SK-N-SH treated with all-trans-retinoic acid at 6 μM for 48 hours (cell line): Measurements from ENCODE around the gene MMP1.

ENCODE experiments used
- ARNTL ChIP-seq: fragments of 450-650 bp; formaldehyde crosslinking; IDR thresholded peaks from 2 replicates; pipeline ENCODE4 v1.5.0; 2020; ENCODE audit warnings: low read depth, mild to moderate bottlenecking, moderate library complexity, borderline replicate concordance
- BACH2 ChIP-seq: fragments of 250-450 bp; sonication (Bioruptor Pico); IDR thresholded peaks from 2 replicates; pipeline ENCODE4 v1.9.0; 2021; ENCODE audit warnings: mild to moderate bottlenecking, borderline replicate concordance
- ESRRG ChIP-seq: fragments of 250-450 bp; sonication (Bioruptor Pico); IDR thresholded peaks from 2 replicates; pipeline ENCODE4 v1.6.1; 2021; ENCODE audit warnings: mild to moderate bottlenecking
- ISL1 ChIP-seq: fragments of 250-450 bp; sonication (Bioruptor Pico); IDR thresholded peaks from 2 replicates; pipeline ENCODE4 v2.1.2; 2022; ENCODE audit warnings: mild to moderate bottlenecking, moderate library complexity
- OSR1 ChIP-seq: fragments of 250-450 bp; sonication (Bioruptor Pico); IDR thresholded peaks from 2 replicates; pipeline ENCODE4 v1.8.0; 2022; ENCODE audit warnings: moderate library complexity, mild to moderate bottlenecking, inconsistent platforms
- PPARA ChIP-seq: fragments of 250-450 bp; sonication (Bioruptor Pico); IDR thresholded peaks from 2 replicates; pipeline ENCODE4 v1.5.0; 2020; ENCODE audit warnings: mild to moderate bottlenecking, borderline replicate concordance
- RARB ChIP-seq: fragments of 250-450 bp; sonication (Bioruptor Pico); IDR thresholded peaks from 2 replicates; pipeline ENCODE4 v1.8.0; 2021; ENCODE audit warnings: mild to moderate bottlenecking, moderate library complexity
- TCF4 ChIP-seq: fragments of 250-450 bp; sonication (Bioruptor Pico); IDR thresholded peaks from 2 replicates; pipeline ENCODE4 v1.8.0; 2021; ENCODE audit warnings: mild to moderate bottlenecking, moderate library complexity, borderline replicate concordance
- TF ChIP-seq, protein P1 (sequence below): fragments of 250-450 bp; sonication (Bioruptor Pico); IDR thresholded peaks from 2 replicates; pipeline ENCODE4 v1.8.0; 2020; ENCODE audit warnings: mild to moderate bottlenecking, moderate library complexity, borderline replicate concordance

DNA sequence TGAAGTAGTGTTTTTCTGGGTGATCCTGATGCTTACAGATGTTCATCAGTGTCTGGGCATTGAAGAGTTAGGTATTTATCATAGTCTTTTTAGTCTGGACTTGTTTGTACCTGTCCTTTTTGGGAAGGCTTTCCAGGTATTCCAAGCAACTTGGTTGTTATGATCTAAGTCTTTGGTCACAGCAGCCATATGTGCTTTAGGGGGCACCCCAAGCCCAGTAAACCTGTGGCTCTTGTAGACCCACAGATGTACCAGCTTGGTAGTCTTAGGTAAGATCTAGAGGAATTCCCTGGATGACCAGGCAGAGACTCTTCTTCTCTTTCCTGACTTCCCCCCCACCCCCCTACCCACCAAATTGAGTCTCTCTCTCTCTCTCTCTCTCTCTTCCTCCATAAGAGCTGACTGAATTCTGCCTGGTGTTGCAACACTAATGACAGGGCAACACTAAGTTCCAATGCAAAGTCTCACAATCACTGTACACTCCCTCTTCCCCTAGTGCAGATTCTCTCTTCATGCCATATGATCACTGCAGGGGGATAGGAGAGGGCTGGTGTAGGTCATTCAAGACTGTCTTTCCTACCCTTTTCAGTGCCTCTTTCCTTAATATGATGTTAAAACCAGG is 48.7 kb downstream of the MMP1 start:
- TF ChIP-seq RARB (no peak), OSR1 (CRISPR knock-in tag) (no peak), PPARA (no peak), ARNTL (CRISPR knock-in tag) (no peak), ISL1 (no peak), TCF4 (CRISPR knock-in tag) (no peak), ESRRG (CRISPR knock-in tag) (no peak), BACH2 (CRISPR knock-in tag) (no peak)
- TF ChIP-seq, protein P1, sequence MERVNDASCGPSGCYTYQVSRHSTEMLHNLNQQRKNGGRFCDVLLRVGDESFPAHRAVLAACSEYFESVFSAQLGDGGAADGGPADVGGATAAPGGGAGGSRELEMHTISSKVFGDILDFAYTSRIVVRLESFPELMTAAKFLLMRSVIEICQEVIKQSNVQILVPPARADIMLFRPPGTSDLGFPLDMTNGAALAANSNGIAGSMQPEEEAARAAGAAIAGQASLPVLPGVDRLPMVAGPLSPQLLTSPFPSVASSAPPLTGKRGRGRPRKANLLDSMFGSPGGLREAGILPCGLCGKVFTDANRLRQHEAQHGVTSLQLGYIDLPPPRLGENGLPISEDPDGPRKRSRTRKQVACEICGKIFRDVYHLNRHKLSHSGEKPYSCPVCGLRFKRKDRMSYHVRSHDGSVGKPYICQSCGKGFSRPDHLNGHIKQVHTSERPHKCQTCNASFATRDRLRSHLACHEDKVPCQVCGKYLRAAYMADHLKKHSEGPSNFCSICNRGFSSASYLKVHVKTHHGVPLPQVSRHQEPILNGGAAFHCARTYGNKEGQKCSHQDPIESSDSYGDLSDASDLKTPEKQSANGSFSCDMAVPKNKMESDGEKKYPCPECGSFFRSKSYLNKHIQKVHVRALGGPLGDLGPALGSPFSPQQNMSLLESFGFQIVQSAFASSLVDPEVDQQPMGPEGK (CRISPR knock-in tag), result no peak
